T47D (cell line): Measurements from ENCODE around the gene PRKAR1B.

Experiments
- DNase-seq, 2 experiments: peaks; one replicate each; pipeline versions ENCODE4 v3.0.0 to v3.0.0-alpha.2; 2011 to 2012; ENCODE audit warnings: low read depth in 1 of 2, low spot score in 1 of 2
- JUND ChIP-seq: IDR thresholded peaks from 2 replicates; pipeline ENCODE4 v1.6.1; 2012; ENCODE audit warnings: low read depth
- in situ Hi-C: cut with HindIII; loops from 2 replicates; pipeline ENCODE4 v1.10.0; 2016; ENCODE audit warnings: low sequenced_read_pairs, low pct_unique_long_range_greater_than_20kb

PRKAR1B gene

GRCh38 chr7:594212-594913, 132.7 kb downstream of the PRKAR1B start:
- in situ Hi-C loops: no loop called here
- no peak for DNase-seq
- no peak for TF ChIP-seq JUND

GRCh38 chr7:593324-594115, 133.6 kb downstream of the PRKAR1B start:
- DNase-seq: no peak
- no peak for TF ChIP-seq JUND
- in situ Hi-C loops: no loop called here

- TF ChIP-seq JUND: no peak
- in situ Hi-C loops: no loop called here
Observed at GRCh38 chr7:591856-592628, 135.0 kb downstream of the PRKAR1B start.

GRCh38 chr7:590731-591551, 136.1 kb downstream of the PRKAR1B start:
- TF ChIP-seq JUND: no peak
- DNase-seq: no peak
- in situ Hi-C loops: no loop called here

More at GRCh38 chr7:591856-592628, 135.0 kb downstream of the PRKAR1B start:
- no peak for DNase-seq

GRCh38 chr7:589781-590575, 137.1 kb downstream of the PRKAR1B start:
- in situ Hi-C loops: no loop called here
- no peak for DNase-seq
- TF ChIP-seq JUND: no peak

GRCh38 chr7:587767-588166, 139.3 kb downstream of the PRKAR1B start:
- DNase-seq: no peak
- in situ Hi-C loops: no loop called here
- no peak for TF ChIP-seq JUND

- no peak for DNase-seq
- TF ChIP-seq JUND: no peak
- in situ Hi-C loops: no loop called here
Observed at GRCh38 chr7:586494-586893, 140.6 kb downstream of the PRKAR1B start.

- in situ Hi-C loops: no loop called here
- TF ChIP-seq JUND: no peak
- DNase-seq: no peak
Observed at GRCh38 chr7:585873-586272, 141.2 kb downstream of the PRKAR1B start.

GRCh38 chr7:585229-585711, 141.8 kb downstream of the PRKAR1B start:
- in situ Hi-C loops: no loop called here
- no peak for DNase-seq
- no peak for TF ChIP-seq JUND

- in situ Hi-C loops: no loop called here
- no peak for DNase-seq
- no peak for TF ChIP-seq JUND
Observed at GRCh38 chr7:584820-585219, 142.3 kb downstream of the PRKAR1B start.

- TF ChIP-seq JUND: no peak
- in situ Hi-C loops: no loop called here
- no peak for DNase-seq
Observed at GRCh38 chr7:584122-584465, 143.0 kb downstream of the PRKAR1B start.
